Left cardiac atrium (tissue), 4 donors: ENCODE measurements around the gene MAP3K14. TPM values are rescaled to one million over a fixed set of nuclear protein-coding genes. Genes with fewer than 3 reads are reported as not detected.
A peak's percentile ranks its signal among the peaks of the same experiment; 100 is the strongest.

Experiments
- ATAC-seq, 2 donors: fragments of 200-7000 bp; cut with Tn5 transposase; one replicate each; pipeline ENCODE4 v1.9.1; 2020; ENCODE audit warnings: mild to moderate bottlenecking in 2 of 2, moderate library complexity in 2 of 2
- DNase-seq: peaks from one replicate; pipeline ENCODE4 v3.0.0-alpha.2; 2020
- intact Hi-C, 2 donors: fragments of 100-400 bp; cut with DNase I; formaldehyde crosslinking; loops; one replicate each; pipeline versions ENCODE4 v1.14.1 to v1.15.1; 2022 to 2023
- total RNA-seq, 2 donors: library from RNA; stranded (reverse); fragmentation: NEBNext Ultra II Directional; extraction: Animal tissue kit (Norgen Biotek cat#: 25700); gene quantifications; one replicate each; pipeline ENCODE4 v1.2.1, GENCODE V29; 2021
- donor health status: DM: no; HTN: yes; CAD: no.
- donor health status: DM: no; HTN: yes; CAD: no; lungs with severe emphysema.
- donor health status: DM: yes; HTN: yes; CAD: no.
- donor health status: Dilated cardiomyopathy.

MAP3K14 gene
- total RNA-seq, 2 donors from 2014 or later = 13.4 to 13.5 TPM

DNA sequence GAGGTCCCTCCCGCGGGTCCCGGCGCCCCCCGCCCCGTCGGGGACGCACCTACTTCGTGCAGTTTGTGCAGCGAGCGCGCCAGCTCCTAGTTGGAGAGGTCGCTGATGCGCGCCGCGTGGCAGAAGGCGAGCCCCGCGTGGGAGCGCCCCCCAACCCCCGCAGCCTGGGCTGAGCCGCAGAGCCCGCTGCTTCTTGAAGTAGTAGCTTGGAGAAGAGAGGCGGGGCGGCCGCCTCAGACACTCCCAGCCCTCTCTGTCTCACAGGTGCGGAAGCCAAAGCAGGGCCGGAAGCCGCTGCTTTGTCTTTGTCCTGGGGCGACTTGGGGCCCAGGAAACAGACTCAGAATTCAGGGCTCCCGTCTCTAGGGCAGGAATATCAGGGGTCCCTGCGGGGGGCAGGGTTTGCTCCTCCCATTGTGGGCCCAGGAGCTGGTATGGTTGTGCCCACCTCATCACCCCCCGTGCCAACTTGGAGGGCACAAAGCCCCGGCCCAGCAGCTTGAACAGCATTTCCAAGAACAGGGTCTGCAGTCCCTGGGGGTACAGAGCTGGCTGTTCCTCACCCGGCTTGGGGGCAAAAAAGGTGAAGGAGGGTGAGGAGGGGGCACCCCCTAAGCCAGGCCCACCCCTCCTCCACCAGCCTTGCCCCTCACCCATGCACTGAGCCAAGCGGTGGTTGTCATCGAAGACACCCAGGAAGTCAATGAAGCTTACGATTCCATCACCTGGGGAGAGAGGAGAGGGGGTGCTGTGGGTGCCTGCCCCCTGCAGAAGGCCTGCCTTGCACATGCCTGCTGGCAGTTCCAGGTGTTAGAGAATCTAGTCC, 68.5 kb downstream of the MAP3K14 start:
- intact Hi-C loops = loop anchor here in 1 of 2 donors (10.0 kb wide), 1 partner anchor 136 kb away; no protein-coding TSS in a partner anchor
- DNase-seq (no peak), ATAC-seq (peak; percentile 38 to 50)

DNA sequence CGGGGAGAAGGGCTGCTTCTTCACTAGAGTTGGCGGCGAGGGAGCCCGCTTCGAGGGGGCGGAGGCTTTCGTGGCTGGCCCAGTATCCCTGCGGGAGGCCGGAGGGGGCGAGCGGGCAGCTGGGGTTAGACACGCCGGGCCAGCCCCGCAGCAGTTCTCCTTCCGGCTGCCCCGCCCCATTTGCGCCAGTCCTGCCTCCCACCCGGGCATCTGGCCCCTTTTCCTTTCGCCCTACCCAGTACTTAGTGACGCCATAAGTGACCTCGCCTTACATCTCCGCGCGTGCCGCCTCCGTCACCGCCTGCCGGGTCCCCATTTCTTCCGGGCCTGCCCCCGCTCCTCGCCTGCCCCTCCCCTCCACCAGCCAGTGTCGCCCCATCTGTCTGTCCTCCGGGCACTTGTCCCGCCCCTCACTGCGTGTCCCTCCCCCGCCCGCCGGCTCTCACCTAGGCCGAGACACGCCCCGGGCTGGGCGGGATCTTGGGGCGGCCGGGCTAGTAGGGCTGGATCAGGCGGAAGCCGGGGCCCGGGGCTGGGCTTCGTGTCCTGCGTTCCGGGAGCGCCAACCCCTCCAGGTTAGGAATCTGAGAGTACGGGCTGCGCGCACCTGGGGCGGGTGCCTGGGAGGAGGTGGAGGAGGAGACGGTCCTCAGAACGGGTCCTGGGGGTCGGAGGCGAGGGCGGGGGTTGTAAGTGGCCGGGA, 69.2 kb downstream of the MAP3K14 start:
- intact Hi-C loops = loop anchor here in 1 of 2 donors (10.0 kb wide), 1 partner anchor 137 kb away; no protein-coding TSS in a partner anchor
- peak; percentile 91 for DNase-seq
- ATAC-seq = peak; percentile 90

DNA sequence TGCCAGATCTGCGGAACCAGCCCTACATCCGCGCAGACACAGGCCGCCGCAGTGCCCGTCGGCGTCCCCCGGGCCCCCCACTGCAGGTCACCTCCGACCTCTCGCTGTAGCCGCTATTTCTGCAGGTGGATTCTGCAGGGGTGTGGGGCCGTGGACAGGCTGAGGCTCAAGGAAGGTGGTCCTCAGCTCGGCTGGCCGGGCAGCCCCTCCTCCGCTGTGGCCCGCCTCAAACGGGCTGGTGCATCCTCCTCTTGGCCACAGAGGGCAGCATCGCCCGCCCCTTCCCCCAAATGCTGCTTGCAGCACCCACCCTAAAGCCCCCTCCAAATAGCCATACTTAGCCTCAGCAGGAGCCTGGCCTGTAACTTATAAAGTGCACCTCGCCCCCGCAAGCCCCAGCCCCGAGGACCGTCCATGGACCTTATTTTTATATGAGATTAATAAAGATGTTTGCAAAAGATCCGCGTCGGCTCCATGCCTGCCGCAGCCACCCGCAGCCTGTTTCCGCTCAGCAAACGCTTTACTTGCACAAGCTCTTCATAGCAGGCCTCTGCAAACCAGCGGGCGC, 69.9 kb downstream of the MAP3K14 start:
- intact Hi-C loops = loop anchor here in 1 of 2 donors (10.0 kb wide), 1 partner anchor 138 kb away; no protein-coding TSS in a partner anchor
- ATAC-seq = peak; percentile 26 to 29
- no peak for DNase-seq

DNA sequence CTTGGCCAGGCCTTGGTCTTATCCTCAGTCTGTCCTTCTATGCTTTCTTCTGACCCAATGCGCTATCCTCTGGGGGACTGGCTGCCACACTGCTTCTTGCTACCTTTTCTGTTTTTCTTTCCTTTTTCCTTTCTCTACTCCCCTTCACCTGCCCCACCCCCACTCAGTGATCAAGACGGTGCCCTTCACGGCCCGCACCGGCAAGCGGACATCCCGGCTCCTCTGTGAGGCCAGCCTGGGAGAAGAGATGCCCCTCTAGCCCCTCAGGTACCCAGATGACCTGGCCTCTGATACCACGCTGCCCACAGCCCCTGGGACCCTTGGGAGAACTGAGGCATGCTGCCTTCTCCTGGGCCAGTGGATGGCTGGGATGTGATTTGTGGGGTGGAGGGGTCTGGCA, 70.5 kb downstream of the MAP3K14 start:
- DNase-seq (no peak), ATAC-seq (no peak)
- intact Hi-C loops = loop anchor here in 1 of 2 donors (10.0 kb wide), 1 partner anchor 138 kb away; no protein-coding TSS in a partner anchor

DNA sequence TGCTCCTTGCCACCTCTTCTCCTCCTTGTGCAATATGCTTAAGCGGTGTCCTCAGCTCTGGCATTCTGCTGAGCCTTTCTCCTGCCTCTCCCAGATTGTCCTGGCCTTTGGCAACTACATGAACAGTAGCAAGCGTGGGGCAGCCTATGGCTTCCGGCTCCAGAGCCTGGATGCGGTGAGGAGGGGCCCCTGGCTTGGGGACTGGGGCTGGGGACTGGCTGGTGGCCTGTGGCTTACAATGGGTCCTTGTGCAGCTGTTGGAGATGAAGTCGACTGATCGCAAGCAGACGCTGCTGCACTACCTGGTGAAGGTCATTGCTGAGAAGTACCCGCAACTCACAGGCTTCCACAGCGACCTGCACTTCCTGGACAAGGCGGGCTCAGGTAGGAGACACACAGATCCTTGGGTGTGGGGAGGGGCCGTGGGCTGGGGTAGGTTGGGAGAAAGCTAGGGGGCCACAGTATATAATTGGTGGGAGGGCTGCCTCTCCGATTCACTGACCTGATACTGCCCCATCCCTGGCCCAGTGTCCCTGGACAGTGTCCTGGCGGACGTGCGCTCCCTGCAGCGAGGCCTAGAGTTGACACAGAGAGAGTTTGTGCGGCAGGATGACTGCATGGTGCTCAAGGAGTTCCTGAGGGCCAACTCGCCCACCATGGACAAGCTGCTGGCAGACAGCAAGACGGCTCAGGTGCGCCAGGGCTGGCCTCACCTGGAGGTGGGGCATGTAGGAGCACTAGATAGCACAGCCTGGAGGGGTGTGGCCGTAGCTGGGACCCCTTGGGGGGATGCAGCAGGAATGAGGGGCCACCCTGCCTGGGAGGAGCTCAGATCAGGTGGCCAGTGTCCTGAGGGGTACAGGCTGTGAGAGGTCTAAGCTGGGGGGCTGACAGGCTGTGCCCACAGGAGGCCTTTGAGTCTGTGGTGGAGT, 71.8 kb downstream of the MAP3K14 start:
- no peak for DNase-seq
- intact Hi-C loops = loop anchor here in 1 of 2 donors (10.0 kb wide), 1 partner anchor 140 kb away; no protein-coding TSS in a partner anchor
- ATAC-seq = no peak

DNA sequence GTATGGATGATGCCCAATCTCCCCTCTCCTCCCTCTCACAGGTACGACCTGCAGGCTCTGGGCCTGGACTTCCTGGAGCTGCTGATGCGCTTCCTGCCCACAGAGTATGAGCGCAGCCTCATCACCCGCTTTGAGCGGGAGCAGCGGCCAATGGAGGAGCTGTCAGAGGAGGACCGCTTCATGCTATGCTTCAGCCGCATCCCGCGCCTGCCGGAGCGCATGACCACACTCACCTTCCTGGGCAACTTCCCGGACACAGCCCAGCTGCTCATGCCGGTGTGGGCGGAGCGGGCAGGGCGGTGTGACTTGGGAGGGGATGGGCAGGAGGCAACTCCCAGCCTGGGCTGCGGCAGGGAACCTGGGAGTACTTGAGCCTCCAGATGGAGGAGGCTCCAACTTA, 73.1 kb downstream of the MAP3K14 start:
- ATAC-seq (peak in 1 of 2 donors; percentile 5), DNase-seq (no peak)
- intact Hi-C loops = loop anchor here in 1 of 2 donors (10.0 kb wide), 1 partner anchor 141 kb away; no protein-coding TSS in a partner anchor

DNA sequence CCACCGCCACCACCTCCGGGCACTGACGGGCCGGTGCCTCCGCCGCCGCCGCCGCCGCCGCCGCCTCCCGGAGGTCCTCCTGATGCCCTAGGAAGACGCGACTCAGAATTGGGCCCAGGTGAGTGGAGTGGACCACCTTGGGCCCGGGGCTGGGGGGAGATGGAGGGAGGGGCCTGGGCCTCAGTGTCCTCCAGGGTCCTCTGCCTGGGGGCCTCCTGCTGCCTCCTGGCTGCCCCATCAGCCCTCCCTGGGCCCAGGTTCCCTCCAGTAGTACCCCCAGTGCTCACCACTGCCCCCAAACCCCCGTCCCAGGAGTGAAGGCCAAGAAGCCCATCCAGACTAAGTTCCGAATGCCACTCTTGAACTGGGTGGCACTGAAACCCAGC, 74.8 kb downstream of the MAP3K14 start:
- intact Hi-C loops = loop anchor here in 1 of 2 donors (10.0 kb wide), 1 partner anchor 143 kb away; no protein-coding TSS in a partner anchor
- DNase-seq (no peak), ATAC-seq (no peak)

DNA sequence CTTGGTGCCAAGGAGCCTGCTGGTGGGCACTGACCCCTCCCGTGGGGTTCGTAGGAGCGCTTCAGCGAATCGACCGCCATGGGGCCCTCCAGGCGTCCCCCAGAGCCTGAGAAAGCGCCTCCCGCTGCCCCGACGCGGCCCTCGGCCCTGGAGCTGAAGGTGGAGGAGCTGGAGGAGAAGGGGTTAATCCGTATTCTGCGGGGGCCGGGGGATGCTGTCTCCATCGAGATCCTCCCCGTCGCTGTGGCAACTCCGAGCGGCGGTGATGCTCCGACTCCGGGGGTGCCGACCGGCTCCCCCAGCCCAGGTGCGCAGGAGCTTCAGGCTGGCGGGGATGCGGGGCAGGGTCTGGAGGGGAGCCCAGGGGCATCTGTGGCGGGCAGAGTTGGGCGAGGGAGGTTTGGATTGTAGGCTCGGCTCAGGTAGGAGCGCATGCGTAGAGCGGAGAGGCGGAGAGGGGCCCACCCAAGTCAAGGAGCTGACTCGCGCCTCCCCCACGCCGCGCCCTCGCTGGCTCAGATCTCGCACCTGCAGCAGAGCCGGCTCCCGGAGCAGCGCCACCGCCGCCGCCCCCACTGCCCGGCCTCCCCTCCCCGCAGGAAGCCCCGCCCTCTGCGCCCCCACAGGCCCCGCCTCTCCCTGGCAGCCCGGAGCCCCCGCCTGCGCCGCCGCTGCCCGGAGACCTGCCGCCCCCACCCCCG, 75.3 kb downstream of the MAP3K14 start:
- no peak for DNase-seq
- peak; percentile 49 to 61 for ATAC-seq
- intact Hi-C loops = loop anchor here in 1 of 2 donors (10.0 kb wide), 1 partner anchor 143 kb away; no protein-coding TSS in a partner anchor

DNA sequence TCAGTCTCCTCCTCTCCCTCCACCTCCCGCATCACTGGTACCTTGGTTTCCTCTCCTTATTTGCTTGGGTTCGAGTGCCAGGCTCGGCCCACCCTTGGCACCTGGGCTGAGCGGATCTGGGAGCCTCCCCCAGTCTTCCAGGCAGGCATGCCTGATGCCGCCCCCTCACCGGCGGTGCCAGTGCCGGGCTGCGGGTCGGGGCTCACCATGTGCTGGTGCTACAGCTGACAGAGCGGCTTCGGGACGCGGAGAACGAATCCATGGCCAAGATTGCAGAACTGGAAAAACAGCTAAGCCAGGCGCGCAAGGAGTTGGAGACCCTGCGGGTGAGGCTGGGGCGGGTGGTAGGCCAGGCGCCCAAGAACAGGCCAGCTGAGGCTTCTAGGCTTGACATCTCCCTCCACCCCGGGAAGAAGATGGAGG, 75.9 kb downstream of the MAP3K14 start:
- peak in 1 of 2 donors; percentile 5 for ATAC-seq
- intact Hi-C loops = loop anchor here in 1 of 2 donors (10.0 kb wide), 1 partner anchor 144 kb away; no protein-coding TSS in a partner anchor
- DNase-seq = no peak

DNA sequence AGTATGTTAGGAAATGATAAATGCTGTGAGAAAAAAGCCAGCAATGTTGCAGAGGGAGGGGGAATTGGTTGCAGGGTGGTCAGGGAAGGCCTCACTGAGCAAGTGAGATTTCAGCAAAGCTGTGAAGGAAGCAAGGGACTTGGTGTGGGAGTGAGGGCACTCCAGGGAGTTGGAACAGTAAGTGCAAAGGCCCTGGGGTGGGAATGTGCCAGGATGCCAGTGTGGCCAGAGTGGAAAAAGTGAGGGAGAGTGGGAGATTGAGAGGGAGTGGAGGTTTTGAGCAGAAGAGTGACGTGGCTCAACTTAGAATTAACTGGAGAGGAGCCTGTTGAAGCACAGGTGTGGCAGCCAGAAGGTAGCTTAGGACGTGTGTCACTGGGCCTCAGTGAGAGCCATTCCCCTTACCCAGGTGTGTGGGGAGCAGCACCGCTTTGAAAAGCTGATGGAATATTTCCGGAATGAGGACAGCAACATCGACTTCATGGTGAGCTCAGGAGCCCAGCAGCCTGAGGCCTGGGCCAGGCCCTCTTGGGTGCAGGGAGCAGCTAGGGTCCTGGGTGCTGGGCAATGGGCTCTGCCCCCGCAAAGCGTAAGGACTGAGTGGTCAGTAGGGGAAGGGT, 78.6 kb downstream of the MAP3K14 start:
- DNase-seq (no peak), ATAC-seq (no peak)
- intact Hi-C loops = no loop called here

DNA sequence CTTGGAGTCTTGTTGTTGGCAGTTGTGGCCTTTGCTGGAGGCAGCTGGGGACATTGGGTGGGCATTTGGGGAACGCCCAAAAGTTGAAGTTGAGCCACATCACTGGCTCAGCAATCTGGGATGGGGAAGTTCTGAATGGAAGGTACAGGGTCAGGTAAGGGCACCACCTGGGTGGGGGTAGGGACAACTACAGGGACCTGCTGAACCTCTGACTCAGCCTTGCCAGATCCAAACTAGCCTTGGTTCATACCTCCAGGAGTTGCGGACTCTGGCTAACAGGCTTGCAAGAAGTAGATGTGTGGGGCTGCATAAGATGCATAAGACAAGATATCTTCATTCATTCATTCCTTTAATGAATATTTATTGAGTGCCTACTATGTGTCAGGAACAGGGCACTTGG, 79.1 kb downstream of the MAP3K14 start:
- DNase-seq (no peak), ATAC-seq (no peak)
- intact Hi-C loops = no loop called here

DNA sequence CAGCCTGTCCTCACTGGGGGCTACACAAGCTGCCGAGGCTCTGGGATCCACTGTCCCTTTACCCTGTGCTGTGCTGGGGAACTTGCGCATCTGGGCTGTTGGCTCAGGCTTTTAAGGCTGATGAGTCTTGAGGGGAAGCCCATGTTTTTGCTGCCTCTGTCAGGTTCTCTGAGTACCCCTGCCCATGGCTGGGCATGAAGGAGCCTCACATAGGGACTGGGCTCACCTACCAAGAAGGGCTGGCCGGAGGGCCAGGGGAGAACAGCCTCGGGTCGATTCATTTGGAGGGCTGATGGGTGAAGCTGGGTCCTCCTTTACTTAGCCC, 80.6 kb downstream of the MAP3K14 start:
- DNase-seq (no peak), ATAC-seq (no peak)
- intact Hi-C loops = no loop called here

DNA sequence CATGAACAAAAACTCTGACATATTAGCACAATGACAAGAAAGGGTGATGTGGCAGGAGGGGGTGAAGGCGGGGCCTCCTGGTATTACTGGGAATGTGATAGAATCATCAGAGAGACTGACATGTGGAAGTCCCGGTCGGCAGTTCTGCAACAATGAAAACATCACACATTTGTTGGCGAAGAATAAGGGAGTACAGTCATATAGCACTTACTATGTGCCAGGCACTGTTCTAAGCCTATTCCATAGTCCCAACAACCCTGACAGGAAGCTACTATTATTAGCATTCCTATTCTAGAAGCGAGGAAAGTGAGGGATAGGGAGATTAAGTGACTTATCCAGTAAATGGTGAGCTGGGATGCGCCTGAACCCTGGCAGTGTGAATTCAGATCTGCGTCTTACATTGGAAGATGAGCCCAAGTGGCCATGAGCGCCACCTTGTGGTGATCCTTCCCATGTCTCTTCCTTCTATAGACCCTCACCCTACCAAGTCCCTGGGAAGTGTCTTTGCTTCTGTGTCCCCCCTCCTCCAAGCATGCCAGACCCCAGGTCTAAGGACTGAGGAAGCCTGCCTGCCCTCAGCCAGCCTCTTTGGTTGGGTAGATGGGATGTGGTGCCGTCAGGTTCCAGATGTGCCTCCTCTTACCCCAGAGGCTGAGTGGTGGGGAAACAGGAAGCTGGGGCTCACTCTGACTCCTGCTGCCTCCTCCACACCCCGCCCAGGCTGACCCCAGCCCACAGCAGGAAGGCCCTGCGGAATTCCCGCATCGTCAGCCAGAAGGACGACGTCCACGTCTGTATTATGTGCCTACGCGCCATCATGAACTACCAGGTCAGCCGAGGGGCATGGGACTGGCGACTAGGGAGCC, 81.2 kb downstream of the MAP3K14 start:
- intact Hi-C loops = no loop called here
- ATAC-seq = peak; percentile 39 to 53
- peak; percentile 86 for DNase-seq

DNA sequence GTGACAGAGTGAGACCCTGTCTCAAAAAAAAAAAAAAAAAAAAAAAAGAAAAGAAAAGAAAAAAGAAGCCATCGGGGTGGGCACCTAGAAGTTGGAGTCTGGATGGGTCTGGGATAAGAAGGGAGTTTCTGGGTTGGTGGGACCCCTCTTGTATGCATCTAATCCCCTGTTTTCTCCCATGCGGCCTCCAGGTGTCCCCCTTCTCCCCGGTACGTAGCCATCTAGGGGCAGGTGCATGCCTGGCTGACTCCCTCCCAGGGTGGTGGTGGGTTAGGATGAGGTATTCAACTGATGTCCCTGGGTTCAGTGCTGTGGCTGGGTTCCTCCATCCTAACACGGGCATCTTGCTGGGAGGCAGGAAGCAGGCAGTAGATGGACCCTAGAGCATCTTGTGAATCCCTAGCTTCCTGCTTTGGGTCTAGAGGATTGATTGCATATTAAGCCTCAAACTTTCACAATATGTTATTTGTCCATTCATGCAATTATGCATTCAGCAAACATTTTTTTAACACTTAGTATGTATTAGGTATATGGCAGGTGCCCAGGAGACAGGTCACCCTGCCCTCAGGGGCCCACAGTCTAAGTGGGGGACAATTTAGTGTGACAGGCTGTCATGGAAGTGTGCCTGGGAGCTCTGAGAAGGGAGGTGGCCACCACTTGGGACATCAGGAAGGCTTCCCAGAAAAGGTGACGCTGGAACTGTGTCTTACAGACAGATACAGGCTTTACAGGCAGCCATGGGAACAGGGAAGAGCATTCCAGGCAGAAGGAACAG, 82.0 kb downstream of the MAP3K14 start:
- DNase-seq (no peak), ATAC-seq (no peak)
- intact Hi-C loops = no loop called here

DNA sequence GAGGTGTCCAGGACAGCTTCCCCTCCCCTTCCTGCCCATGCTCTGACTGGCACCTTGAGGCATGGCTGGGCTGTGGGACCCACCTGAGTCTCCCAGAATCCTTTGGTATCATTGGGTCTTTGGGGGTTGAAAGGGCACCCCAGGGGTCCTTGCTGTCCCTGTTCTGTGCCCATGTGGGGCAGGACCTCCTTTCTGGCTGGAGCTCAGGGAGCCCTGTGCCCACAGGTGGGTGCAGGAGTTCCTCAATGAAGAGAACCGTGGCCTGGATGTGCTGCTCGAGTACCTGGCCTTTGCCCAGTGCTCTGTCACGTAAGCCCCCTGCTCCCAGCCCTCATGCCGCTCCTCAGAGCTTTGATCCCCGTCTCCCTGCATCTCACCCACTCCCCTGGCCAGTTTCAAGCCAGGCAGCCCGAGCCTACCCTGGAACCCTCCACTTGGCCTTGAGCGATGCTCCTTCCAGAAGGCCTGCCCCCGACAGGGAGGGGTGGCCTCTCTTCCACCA, 83.3 kb downstream of the MAP3K14 start:
- ATAC-seq (no peak), DNase-seq (no peak)

More for the DNA sequence above, 83.3 kb downstream of the MAP3K14 start:
- intact Hi-C loops = no loop called here
